Glomerular visceral epithelial cell (primary cell): ENCODE measurements around the gene CCDC14.
"Not testable (repeated sequence)": the region's sequence is repeated elsewhere in the genome, so short reads cannot be mapped to it uniquely, and the experiment has no call there.

ENCODE experiments used
- DNase-seq: peaks from one replicate; pipeline ENCODE4 v3.0.0-alpha.2; 2016; ENCODE audit errors: extremely low spot score

The CCDC14 gene

GRCh38 chr3:123967260-123967659 is 6.2 kb upstream of the CCDC14 start:
- DNase-seq = not testable (repeated sequence)

GRCh38 chr3:123966799-123967198 is 5.8 kb upstream of the CCDC14 start:
- not testable (repeated sequence) for DNase-seq

GRCh38 chr3:123964793-123965192 is 3.8 kb upstream of the CCDC14 start:
- DNase-seq = not testable (repeated sequence)

- DNase-seq = no peak
Observed at GRCh38 chr3:123961508-123961856, 453 bp upstream of the CCDC14 start.

GRCh38 chr3:123953735-123954134 is 7.3 kb downstream of the CCDC14 start:
- no peak for DNase-seq

GRCh38 chr3:123952844-123953520 is 8.0 kb downstream of the CCDC14 start:
- no peak for DNase-seq

GRCh38 chr3:123951522-123952447 is 9.2 kb downstream of the CCDC14 start:
- no peak for DNase-seq

GRCh38 chr3:123949641-123950040 is 11.4 kb downstream of the CCDC14 start:
- DNase-seq = no peak

GRCh38 chr3:123948449-123948848 is 12.6 kb downstream of the CCDC14 start:
- no peak for DNase-seq

- DNase-seq = no peak
Observed at GRCh38 chr3:123947482-123947881, 13.5 kb downstream of the CCDC14 start.

GRCh38 chr3:123941542-123941941 is 19.5 kb downstream of the CCDC14 start:
- DNase-seq = no peak

GRCh38 chr3:123941121-123941520 is 19.9 kb downstream of the CCDC14 start:
- peak; percentile 40 for DNase-seq

GRCh38 chr3:123939706-123940105 is 21.3 kb downstream of the CCDC14 start:
- DNase-seq = no peak

GRCh38 chr3:123936400-123936799 is 24.6 kb downstream of the CCDC14 start:
- no peak for DNase-seq

GRCh38 chr3:123935830-123936229 is 25.2 kb downstream of the CCDC14 start:
- DNase-seq = no peak

- no peak for DNase-seq
Observed at GRCh38 chr3:123934250-123934649, 26.8 kb downstream of the CCDC14 start.

GRCh38 chr3:123930445-123930844 is 30.6 kb downstream of the CCDC14 start:
- no peak for DNase-seq

GRCh38 chr3:123929325-123929724 is 31.7 kb downstream of the CCDC14 start:
- no peak for DNase-seq

- DNase-seq = no peak
Observed at GRCh38 chr3:123926396-123926795, 34.6 kb downstream of the CCDC14 start.

- DNase-seq = no peak
Observed at GRCh38 chr3:123920868-123921267, 40.2 kb downstream of the CCDC14 start.

- no peak for DNase-seq
Observed at GRCh38 chr3:123920383-123920782, 40.6 kb downstream of the CCDC14 start.

- DNase-seq = peak; percentile 5
Observed at GRCh38 chr3:123919353-123919752, 41.7 kb downstream of the CCDC14 start.

- no peak for DNase-seq
Observed at GRCh38 chr3:123914829-123915228, 46.2 kb downstream of the CCDC14 start.
